ENCODE results near the gene ZNF678.

ZNF678 gene

GRCh38 chr1:227567256-227567655 is 3.9 kb downstream of the ZNF678 start:
- H3K4me3 ChIP-seq (ENCODE audit: low read depth, low read length) = no peak overlapping the region
- DNase-seq (ENCODE audit: low read depth, low spot score) = no peak
- ChIA-PET CTCF (interaction anchor here (2.6 kb wide), 1 partner anchor 24 kb away, joined by 8 read pairs; no protein-coding TSS in a partner anchor), POLR2A (interaction anchor here (0.6 kb wide), 1 partner anchor 594 kb away, joined by 4 read pairs; no protein-coding TSS in a partner anchor)
- TF ChIP-seq CTCF (IDR thresholded peaks at IDR 0.05; ENCODE audit: insufficient read depth, low read length, missing control alignments) = no peak

- no peak overlapping the region for H3K4me3 ChIP-seq (ENCODE audit: low read depth, low read length)
- no peak for DNase-seq (ENCODE audit: low read depth, low spot score)
- TF ChIP-seq CTCF (IDR thresholded peaks at IDR 0.05; ENCODE audit: insufficient read depth, low read length, missing control alignments) = no peak
- ChIA-PET CTCF (interaction anchor here (2.6 kb wide), 1 partner anchor 26 kb away, joined by 8 read pairs; no protein-coding TSS in a partner anchor), POLR2A (no interaction called here)
Measured at GRCh38 chr1:227568593-227568992, 5.2 kb downstream of the ZNF678 start.

GRCh38 chr1:227572752-227573151 is 9.4 kb downstream of the ZNF678 start:
- ChIA-PET POLR2A (interaction anchor here (0.5 kb wide), 1 partner anchor 113 kb away, joined by 3 read pairs; no protein-coding TSS in a partner anchor), CTCF (interaction anchor here (0.9 kb wide), 1 partner anchor 30 kb away, joined by 3 read pairs; no protein-coding TSS in a partner anchor)
- DNase-seq (ENCODE audit: low read depth, low spot score) = no peak
- H3K4me3 ChIP-seq (ENCODE audit: low read depth, low read length) = no peak overlapping the region
- no peak for TF ChIP-seq CTCF (IDR thresholded peaks at IDR 0.05; ENCODE audit: insufficient read depth, low read length, missing control alignments)

- CTCF ChIA-PET = no interaction called here
- no peak for TF ChIP-seq CTCF (IDR thresholded peaks at IDR 0.05; ENCODE audit: insufficient read depth, low read length, missing control alignments)
- no peak for DNase-seq (ENCODE audit: low read depth, low spot score)
- POLR2A ChIA-PET = no interaction called here
- no peak overlapping the region for H3K4me3 ChIP-seq (ENCODE audit: low read depth, low read length)
Measured at GRCh38 chr1:227574926-227575325, 11.6 kb downstream of the ZNF678 start.

- H3K4me3 ChIP-seq (ENCODE audit: low read depth, low read length) = no peak overlapping the region
- no peak for DNase-seq (ENCODE audit: low read depth, low spot score)
- no peak for TF ChIP-seq CTCF (IDR thresholded peaks at IDR 0.05; ENCODE audit: insufficient read depth, low read length, missing control alignments)
- ChIA-PET POLR2A (no interaction called here), CTCF (no interaction called here)
Measured at GRCh38 chr1:227576189-227576588, 12.8 kb downstream of the ZNF678 start.

- DNase-seq (ENCODE audit: low read depth, low spot score) = no peak
- ChIA-PET POLR2A (no interaction called here), CTCF (no interaction called here)
- TF ChIP-seq CTCF (IDR thresholded peaks at IDR 0.05; ENCODE audit: insufficient read depth, low read length, missing control alignments) = no peak
- no peak overlapping the region for H3K4me3 ChIP-seq (ENCODE audit: low read depth, low read length)
Measured at GRCh38 chr1:227577500-227577899, 14.1 kb downstream of the ZNF678 start.
